Testis (tissue), 2 donors: Measurements from ENCODE around the gene IFI44L.

Experiments
- POLR2A ChIP-seq: fragments of 450-650 bp; IDR thresholded peaks from one replicate; pipeline ENCODE4 v1.6.1; 2017; ENCODE audit warnings: antibody characterized with exemption, mild to moderate bottlenecking, moderate library complexity
- TF ChIP-seq, protein P1 (sequence below), 3 experiments: fragments of 450-650 bp in 2 of 3; fragments of 200-600 bp in 1 of 3; sonication (generic) in 1 of 3; IDR thresholded peaks; one replicate each; pipeline ENCODE4 v1.5.1; 2016 to 2019; ENCODE audit warnings: antibody characterized with exemption in 3 of 3, mild to moderate bottlenecking in 2 of 3, moderate library complexity in 1 of 3

DNA sequence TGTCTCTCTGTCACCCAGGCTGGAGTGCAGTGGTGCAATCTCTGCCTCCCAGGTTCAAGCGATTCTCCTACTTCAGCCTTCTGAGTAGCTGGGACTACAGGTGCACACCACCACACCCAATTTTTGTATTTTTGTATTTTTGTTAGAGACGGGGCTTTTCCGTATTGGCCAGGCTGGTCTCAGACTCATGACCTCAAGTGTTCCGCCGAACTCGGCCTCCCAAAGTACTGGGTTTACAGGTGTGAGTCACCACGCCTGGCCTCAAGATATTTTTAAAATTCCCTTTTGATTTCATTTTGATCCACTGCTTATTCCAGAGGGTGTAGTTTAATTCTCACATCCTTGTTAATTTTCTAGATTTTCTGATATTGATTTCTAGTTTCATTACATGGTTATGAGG, 3.8 kb downstream of the IFI44L start:
- TF ChIP-seq, protein P1, sequence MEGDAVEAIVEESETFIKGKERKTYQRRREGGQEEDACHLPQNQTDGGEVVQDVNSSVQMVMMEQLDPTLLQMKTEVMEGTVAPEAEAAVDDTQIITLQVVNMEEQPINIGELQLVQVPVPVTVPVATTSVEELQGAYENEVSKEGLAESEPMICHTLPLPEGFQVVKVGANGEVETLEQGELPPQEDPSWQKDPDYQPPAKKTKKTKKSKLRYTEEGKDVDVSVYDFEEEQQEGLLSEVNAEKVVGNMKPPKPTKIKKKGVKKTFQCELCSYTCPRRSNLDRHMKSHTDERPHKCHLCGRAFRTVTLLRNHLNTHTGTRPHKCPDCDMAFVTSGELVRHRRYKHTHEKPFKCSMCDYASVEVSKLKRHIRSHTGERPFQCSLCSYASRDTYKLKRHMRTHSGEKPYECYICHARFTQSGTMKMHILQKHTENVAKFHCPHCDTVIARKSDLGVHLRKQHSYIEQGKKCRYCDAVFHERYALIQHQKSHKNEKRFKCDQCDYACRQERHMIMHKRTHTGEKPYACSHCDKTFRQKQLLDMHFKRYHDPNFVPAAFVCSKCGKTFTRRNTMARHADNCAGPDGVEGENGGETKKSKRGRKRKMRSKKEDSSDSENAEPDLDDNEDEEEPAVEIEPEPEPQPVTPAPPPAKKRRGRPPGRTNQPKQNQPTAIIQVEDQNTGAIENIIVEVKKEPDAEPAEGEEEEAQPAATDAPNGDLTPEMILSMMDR (IDR thresholded peaks at IDR 0.05) = no peak
- TF ChIP-seq POLR2A = no peak
